Stimulated activated CD4-positive, alpha-beta T cell treated with anti-CD3 and anti-CD28 coated beads, Interleukin-2, amount 100 ng/mL, for 24 hours (primary cell): ENCODE measurements around the gene LRRIQ4.

Experiments
- DNase-seq, 2 donors: peaks; one replicate each; pipeline ENCODE4 v3.0.0-alpha.2; 2020

Gene LRRIQ4

DNA sequence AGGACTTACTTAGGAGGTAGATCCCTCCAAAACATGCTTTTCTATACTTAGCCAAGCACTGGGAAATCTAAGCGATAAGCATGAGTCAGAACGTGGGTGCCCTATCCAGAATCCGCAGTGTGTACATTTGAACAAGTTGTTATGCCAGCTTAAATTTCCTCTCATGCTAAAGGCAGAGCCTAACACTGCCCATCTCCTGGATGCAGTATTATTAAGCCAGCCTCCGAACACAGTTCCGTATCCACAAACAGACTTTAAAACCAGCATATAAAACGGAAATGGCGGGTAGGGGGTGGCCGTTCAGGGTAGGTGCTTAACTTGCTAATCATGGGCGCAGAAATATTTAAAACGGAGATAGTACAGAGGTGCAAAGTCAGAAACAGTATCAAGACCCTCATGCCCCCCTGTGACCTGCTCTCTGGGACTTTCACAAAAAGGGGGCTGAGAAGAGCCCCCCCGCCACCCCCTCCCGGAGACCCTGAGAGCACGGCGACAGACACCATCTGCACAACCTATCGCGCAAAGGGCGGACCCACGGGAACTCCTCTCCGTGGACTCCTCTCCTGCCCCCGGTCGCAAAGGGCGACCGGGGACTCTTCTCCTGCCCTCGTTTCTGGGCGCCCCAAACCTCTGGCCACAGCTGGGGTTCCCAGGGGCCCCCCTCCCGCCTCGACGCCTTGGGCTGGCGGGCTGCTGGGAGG lies 889 bp upstream of the LRRIQ4 start:
- no peak for DNase-seq

DNA sequence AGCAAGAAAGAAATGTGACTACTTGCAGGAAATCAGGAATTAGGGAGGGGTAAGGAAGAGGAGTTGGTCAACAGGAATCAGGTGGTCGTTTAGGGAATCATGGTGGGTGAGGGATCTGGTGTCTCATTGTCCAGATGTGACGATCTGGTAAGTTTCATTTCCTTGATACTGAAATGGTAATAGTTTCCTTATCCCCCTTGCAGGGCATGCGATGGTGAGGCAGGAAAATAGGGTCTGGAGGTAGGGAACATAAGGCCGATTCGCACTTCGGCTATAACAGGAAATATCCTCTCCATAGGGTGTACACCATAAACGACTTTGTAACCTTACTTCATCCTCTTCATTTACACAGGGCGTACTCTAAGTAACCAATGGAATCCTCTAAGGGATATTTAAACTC lies 608 bp downstream of the LRRIQ4 start:
- DNase-seq: no peak

DNA sequence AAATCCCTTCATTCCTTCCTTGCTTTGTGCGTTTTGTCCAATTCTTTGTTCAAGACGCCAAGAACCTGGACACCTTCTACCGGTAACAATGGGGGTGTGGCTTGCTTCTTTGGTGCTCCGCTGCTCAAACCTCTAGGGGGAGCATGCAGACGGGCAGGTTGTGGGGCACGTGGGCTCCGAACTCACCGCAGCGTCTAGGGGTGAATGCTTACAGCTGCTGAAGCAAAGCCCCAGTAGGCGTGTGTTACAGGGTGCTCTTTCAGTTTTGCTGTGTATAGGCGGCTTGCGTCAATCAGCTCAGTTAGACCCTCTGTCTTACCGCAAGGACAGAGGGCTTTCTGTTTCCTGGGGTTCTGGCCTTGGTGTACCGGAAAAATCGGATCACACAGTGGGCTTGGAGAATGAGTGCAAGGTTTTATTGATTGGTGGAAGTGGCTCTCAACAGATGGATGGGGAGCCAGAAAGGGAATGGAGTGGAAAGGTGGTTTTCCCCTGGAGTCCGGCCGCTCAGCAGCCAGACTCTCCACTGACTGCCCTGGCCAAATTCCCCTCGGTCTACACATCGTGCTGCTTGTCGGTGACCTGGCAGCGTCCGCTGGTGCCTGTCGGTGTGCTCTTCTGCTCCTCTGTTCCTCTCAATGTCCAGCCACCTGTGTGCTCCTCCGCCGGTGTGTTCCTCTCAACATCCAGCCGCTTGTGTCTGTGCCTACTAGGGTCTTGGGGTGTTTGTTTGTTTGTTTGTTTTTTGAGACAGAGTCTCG lies 1.3 kb downstream of the LRRIQ4 start:
- peak; percentile 65 to 72 for DNase-seq

DNA sequence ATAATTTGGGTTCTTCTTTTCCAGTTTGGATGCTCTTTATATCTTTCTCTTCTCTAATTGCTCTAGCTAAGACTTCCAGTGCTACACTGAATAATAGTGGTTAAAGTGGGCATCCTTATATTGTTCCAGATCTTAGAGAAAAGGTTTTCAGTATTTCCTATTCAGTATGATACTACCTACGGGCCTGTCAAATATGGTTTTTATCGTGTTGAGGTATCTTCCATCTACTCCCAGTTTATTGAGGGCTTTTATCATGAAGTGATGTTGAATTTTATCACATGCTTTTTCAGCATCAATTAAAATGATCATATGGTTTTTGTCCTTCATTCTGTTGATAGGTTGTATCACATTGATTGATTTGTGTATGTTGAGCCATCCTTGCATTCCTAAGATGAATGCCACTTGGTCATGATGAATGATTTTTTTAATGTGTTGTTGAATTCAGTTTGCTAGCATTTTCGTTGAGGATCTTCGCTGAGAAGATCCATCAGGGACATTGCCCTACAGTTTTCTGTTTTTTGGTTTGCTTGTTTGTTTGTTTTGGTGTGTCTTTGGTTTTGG lies 3.0 kb downstream of the LRRIQ4 start:
- DNase-seq: no peak

DNA sequence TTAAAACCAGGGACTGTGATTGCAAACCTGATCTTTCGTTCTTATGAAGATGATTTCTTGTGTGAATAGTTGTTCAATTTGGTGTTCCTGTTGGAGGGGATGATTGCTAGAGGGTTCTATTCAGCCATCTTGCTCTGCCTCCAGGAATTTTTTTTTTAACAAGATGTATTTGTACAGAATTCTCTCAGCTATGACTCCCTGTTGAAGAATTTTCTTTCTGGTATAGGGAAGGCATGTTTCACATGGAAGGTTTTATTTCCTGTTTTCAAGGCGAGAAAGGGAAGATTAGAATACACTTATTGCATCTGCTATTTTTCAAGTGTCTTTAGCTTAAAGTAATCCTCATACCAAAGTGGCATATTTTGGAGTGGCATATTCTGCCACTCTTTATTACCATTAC lies 5.6 kb downstream of the LRRIQ4 start:
- DNase-seq: no peak

DNA sequence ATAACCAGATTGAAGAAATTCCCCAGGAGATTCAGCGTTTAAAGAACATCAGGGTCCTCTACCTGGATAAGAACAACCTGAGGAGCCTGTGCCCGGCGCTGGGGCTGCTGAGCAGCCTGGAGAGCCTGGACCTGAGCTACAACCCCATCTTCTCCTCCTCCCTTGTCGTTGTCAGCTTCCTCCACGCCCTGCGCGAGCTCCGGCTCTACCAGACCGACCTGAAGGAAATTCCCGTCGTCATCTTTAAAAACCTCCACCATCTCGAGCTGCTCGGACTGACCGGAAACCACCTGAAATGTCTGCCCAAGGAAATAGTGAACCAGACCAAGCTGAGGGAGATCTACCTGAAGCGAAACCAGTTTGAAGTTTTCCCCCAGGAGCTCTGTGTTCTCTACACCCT lies 9.4 kb downstream of the LRRIQ4 start:
- DNase-seq: no peak

DNA sequence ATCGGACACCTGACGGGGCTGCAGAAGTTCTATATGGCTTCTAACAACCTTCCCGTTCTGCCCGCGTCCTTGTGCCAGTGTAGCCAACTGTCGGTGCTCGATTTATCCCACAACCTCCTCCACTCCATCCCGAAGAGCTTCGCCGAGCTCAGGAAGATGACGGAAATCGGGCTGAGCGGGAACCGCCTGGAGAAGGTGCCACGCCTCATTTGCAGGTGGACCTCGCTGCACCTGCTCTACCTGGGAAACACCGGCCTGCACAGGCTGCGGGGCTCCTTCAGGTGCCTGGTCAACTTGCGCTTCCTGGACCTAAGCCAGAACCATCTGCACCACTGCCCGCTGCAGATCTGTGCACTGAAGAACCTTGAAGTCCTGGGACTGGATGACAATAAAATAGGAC lies 9.9 kb downstream of the LRRIQ4 start:
- no peak for DNase-seq

DNA sequence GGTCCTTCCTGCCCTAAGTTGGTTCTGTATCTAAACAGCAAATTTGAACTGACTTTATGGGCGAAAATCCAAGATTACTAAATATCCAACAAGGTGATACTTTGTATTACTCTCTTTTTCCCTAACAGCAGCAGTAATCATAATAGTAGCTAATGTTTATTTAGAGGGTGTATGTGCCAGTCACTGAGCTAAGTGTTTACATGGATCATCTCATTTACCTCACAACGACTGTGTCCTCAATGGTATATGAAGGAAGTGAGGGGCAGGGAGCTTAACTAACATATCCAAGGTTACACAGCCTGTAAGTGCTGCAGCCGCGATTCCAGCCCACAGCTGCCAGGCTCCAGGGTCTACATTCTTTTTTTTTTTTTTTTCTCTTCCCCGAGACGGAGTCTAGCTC lies 10.3 kb downstream of the LRRIQ4 start:
- DNase-seq: no peak

DNA sequence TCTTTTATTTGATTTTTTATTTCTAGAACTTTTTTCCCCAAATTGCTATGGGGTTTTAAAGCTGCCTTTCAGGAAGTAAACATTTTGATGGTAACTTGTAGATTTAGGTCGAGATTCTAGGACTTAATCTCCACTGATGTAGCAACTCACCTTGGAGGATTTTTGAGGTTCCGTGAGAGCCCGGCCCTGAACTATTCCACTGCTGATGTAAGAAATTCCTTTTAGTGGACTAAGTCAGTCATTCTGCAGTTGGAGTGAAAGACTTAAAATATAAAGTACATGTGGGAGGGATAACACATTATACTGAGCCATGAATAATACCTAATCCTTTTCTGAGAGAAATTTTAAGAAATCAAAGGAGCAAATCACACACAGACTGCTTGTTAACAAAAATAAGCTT lies 12.6 kb downstream of the LRRIQ4 start:
- DNase-seq: no peak

DNA sequence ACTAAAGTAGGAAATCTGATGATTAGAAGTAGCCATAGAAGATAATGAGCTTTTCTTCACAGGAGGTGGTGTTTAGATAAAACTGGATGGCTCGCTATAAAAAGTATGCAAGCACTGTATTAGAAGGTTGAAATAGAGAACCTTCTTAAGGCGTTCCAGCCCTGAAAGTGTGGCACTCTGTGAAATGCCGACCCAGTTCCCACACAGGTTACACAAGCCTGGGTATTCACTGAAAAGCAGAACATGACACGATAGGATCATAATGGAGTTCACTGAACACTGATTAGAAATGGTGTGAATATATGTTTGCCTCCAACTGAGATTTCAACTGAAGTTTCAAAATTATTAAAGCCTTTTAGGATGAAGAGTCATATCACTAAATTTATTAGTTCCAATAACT lies 15.0 kb downstream of the LRRIQ4 start:
- no peak for DNase-seq

DNA sequence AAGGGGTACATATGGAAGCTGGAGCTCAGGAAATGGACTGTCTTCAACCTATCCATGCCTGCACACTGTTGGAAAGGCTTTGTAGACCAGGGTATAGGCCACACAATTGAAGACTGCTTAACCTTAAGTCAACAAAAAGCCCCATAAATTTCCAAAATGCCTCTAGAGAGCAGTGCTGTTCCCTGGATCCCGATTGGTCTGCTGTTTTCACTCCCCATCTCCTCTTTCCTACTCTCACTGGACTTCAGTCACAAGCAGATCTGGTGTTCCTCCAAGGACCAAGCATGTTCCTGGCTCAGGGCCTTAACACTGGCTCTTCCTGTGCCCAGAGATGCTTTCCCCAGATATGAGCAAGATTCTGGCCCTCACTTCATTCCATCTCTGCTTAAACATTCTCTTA lies 22.9 kb downstream of the LRRIQ4 start:
- DNase-seq: no peak

DNA sequence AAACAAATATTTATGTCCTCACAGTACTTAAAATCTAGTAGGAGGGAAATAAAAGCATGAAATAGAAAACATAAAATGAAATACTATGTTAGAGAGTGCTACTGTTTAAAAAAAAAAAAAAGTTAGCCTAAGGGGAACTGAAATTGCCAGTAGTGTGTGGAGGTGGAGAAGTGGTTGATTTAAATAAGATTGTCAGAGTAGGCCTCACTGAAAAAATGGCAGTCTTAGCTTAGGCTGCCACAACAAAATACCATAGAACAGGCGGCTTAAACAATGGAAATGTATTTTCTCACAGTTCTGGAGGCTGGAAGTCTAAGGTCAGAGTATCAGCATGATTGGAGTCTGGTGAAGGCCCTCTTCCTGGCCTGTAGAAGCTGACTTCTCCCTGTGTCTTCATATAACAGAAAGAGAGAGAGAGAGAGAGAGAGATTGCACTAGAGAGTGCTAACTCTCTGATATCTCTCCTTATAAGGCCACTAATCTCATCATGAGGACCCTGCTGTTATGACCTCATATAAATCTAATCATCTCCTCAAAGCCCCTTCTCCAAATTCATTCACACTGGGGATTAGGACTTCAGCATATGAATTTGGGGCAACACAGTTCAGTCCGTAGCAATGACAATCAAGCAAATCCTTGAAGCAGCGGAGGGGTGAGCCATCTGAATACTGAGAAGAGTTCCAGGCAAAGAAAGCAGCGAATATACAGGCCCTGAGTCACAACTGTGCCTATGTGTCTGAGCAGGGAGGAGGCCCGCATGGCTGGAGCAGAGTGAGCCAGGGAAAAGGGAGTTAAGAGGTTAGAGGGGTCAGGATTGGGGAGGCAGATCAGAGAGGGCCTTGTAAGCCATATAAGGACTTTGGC lies 23.6 kb downstream of the LRRIQ4 start:
- no peak for DNase-seq

DNA sequence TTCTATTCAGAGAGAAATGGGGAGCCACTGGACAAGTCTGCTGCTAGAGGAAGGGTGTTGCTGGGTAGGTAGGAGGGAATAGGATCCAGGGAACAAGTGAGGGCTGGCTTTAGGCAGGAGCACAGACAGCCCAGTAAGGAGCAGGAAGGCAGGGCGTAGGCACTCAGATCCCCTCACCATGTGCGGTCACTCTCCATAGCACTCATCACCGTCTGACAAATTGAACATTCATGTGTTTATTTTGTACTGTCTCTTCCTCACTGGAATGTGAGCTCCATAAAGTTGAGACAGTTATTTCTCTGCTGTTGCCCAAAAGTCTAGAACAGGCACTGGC lies 24.2 kb downstream of the LRRIQ4 start:
- no peak for DNase-seq

DNA sequence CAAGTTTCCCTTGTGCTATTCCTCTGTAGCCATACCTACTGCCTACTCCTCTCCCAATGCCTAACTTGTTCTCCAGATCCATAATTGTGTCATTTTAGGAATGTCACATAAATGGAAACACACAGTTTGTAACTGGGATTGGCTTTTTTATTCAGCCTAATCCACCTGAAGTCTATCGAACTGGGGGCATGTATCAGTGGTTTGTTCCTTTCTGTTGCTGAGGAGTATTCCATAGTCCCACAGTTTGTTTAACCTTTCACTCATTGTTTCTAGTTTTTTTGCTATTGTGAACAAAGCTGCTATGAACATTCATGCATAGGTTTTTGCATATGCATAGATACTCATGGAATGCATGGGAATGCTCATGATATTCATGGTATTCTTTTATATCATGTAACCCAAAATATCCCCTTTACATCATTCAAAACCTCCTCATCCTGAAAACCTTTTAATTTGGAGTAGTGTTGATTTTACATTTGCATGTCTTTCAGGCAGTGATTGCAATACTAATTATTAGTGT lies 25.9 kb downstream of the LRRIQ4 start:
- DNase-seq: no peak

DNA sequence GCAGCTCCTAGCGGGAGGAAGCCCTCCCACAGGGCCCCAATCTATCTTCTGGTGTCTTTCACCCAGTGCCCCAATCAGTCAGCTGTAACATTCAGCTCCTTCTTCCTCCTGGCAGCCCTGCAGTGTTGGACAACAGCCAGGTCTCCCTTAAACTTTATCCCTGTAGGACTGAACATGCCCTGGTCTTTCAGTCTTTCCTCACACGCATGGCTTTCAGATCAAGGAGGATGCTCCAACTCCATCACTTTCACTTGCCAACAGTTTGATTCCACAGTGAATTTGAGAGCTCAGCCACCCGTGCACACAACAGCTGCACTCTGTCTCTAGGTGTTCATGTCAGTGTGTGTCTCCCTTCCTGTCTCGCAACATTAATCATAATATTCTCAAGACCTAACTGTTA lies 28.5 kb downstream of the LRRIQ4 start:
- DNase-seq: no peak

DNA sequence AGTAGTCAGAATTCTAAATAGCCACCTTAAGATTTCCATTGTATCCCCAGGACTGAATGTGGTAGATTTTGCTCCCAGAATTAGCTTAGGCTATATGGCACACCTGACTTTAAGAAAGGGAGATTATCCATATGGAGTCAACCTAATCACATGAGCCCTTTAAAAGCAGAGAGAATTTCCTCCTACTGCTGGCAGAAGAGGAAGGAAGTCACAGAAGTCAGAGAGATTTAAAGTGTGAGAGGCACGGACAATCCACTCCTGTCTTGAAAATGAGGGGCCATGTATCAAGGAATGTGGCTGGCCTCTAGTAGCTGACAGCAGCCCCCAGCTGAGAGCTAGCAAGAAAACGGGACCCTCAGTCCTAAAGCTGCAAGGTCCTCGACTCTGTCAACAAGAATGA lies 30.3 kb downstream of the LRRIQ4 start:
- DNase-seq: no peak

DNA sequence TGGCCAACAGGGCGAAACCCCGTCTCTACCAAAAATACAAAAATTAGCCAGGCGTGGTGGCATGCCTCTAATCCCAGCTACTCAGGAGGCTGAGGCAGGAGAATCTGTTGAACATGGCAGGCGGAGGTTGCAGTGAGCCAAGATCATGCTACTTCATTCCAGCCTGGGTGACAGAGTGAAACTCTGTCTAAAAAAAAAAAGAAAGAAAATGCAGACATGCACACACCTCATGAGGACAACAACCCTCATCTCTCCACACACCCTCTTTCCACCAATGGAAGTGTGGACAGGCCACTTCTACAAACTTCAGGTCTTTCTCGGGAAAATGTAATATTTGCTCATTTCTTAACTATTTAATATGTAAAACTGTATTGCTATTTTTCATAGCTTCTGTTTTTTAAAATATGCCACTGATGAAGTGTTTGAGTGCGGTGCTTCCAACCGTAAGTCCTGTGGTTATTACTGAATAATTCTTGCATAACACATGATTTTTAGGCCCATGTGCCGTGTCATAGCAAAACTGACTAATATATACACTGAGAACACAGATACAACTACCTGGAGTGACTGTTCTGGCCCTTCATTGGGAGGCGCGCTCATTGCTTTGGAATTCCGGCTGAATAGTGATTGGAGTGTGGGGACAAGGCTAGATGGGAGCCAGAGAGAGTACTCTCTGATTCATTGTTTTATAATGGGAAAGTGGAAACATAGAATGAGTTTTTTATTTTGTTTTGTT lies 34.0 kb downstream of the LRRIQ4 start:
- DNase-seq: no peak

DNA sequence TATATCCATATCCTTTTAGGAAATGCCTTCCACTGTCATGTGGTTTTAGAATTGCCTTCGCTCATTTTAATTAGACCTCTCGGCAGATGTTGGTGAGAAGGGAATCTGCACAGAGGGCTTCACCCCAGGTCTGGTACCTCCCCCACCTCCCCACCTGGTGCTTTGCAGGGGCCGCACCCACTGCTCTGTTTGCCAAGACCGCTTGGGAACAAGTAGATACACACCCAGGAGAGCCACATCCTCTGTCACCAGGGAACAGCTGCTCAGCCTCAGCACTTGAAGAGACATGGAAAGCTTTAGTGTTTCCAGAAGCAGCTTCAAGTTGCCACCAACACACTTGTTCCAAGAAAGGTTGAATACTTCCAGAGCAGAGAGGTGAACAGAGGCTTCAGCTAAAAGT lies 35.2 kb downstream of the LRRIQ4 start:
- no peak for DNase-seq

DNA sequence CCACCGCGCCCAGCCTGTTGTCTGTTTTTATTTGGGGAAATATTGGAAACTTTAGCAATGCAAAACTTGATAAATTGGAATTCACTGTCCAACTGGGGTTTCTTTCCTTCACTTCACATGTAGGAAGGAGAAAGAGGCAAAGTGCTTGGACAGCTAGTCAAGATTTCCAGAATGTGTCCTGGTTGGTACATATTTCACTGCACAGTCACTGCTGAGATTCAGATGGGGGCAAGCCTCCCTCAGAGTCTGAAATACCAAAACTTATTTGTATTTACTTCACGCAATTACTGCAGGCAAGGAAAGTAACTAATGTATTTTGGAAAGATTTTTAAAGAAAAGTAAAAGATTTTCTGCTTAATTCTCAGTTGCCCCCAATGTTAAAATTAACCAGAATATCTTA lies 36.1 kb downstream of the LRRIQ4 start:
- DNase-seq: no peak

DNA sequence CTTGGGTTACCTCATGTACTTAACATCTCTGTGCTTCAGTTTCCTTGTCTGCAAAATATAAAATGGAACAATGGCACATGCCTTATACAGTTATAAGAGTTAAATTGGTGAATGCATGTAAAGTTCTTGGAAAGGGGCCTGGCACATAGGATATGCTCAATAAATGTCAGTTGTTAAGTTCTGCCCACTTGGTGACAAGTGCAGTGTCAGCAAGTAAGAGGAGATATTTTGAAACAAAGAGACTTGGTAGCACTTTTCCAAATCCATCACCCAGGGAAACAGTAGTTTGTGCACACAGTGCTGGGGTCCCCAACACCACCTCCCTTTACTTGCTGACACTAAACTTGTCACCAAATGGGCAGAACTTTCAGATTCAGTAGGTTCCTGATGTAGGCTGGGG lies 37.9 kb downstream of the LRRIQ4 start:
- DNase-seq: no peak

DNA sequence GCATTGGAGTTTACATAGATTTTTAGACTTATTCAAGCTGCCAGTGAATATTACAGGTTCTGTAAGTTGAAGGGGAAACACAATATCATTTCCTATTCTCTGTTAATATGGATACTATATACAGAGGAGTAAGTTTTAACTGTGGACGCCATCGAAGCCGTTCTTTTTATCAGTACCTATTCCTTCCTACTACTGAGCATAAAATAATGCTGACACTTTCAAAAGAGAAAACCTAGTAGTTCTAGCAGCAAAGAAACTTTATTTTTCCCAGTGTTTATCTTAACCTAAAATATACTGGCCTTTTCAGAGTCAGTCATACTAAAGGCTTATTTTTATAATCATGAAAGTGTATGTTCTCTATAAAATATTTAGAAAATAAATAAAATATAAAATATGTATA lies 42.8 kb downstream of the LRRIQ4 start:
- DNase-seq: no peak

DNA sequence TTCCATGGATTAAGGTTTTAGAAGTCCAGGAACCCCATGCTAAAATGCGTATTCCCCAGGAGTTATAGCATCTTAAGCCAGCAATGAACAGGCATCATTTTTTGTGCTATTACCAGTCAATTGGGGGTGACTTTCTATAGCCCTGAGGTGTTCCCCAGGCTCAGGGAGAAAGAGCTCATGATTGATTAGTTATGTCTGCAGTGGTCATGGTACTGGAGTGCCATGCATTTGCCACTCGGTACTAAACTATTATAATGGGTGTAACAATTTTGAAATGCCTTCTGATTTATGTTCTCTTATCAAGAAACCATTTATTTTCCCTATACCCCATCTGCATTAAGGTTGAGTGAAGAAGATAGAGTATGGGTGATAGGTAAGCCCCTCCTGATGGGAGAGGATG lies 45.1 kb downstream of the LRRIQ4 start:
- no peak for DNase-seq

DNA sequence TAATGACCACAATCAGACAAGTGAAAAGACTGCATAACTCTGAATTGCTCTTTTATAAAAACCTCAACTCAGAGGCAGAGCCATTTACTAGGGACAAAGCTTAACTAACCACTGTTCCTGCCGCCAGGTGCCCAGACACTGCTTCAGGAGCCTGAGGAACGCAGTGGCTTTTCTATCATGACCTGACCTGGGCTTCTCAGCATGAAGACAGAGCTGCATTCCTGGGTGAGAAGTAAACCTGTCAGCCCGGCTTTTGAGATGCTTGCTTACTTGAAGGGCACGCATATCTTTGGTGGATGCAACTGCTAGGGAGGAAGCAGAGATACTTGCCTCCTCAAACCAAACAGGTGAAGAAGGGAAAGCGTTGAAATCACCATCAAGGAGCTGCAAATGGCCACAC lies 49.2 kb downstream of the LRRIQ4 start:
- no peak for DNase-seq
